NCI-H524 (cell line): ENCODE results near the gene CXCL8.
A peak's percentile ranks its signal among the peaks of the same experiment; 100 is the strongest.

Source experiments
- DNase-seq, 2 experiments: peaks; one replicate each; lab custom pipeline; 2025; lab: John Stamatoyannopoulos, UW

The CXCL8 gene

DNA sequence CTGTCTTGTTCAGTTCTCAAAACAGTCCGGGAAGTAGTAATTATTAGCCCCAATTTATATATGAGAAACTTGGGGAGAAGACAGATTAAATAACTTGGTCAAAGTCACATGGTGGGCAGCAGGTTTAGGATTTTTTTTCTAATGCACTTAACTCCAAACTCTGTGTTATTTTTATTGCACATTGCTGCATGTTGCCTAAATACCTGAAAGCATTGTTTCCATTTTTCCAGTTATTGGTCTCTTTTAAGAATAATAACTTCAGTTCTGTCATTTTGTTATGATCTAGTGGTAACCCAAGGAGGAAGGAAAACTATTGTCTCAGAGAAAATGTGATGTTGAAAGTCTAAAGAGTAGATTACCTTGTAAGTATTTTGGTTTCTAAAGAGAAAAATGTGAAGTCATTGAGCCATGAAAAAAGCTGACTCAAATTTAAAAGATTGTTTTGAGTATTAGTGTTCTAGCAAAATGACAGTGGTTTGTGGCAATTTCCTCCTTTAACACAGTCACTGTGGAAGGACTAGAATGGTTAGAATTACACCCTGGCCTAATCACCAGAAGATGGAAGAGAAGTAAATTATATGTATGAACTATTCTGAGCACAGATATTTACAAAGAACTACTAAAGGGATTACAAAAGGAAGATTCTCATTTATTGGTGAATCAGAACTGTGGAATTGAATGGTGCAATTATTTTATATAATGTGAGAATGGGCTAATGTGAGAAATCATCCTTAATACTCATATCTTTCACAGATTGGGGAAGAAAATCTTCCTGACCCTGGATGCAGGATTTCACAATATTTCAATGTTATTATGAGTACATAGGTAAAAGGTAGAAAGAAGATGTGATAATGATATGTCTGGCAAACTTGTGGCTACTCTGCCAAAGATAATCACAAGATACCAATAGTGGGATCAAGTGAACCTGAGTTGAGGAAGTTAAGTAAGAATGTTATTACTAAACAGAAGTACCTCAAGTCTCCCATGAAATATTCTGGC, 21.7 kb upstream of the CXCL8 start:
- no peak for DNase-seq

DNA sequence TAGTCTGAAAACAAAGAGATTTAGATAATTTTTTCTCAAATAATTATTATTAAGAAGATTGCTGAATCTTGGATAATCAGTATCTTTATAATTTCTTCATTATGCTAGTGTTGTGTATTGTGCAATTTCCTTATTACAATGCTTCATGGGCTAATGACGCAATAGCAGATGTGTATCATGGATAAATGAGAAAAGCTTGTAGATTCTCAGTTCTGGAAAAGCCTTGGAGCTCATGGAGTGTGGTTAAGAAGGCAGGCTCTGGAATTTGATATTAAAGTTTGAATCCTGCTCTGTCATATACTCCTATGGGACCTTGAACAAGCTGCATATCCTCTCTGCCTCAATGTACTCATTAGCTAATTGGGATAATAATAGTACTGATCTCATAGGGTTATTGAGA, 18.9 kb upstream of the CXCL8 start:
- no peak for DNase-seq

DNA sequence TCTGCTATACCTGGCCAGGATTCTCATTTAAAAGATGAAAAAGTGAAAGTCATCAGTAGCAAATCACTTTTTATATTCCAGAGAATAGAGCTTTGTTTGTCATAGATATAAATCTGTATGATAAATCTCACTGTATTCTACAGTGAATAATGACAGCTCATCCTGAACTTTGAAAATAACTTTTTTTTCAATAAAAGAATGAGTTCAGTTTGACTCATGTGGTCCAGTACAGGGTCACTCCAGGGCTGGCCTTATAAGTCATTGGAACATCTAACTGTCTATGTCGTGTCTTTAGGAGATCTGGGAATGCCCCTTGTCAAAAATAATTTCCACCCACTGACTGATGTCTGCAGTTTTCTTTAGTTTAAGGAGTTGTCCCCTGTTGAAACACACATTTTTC, 18.5 kb upstream of the CXCL8 start:
- DNase-seq, result no peak

DNA sequence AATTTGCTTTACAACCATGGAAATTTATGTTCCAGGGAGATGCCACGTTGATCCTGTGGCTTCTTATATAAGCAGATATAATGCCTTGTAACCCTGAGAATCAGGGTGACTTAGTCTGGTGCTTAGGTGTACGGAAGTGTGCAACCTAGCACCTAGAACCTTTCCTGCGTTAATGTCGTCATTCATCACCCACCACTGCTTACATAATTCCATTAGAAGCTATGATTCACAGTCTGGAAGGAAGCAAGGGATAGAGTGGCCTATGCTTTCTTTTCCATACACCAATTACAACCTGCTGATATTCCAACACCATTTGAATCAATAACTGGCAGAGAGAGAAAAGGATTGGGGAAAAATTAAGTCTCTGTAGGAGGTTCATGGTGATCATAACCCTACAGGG, 17.3 kb upstream of the CXCL8 start:
- DNase-seq, result no peak

DNA sequence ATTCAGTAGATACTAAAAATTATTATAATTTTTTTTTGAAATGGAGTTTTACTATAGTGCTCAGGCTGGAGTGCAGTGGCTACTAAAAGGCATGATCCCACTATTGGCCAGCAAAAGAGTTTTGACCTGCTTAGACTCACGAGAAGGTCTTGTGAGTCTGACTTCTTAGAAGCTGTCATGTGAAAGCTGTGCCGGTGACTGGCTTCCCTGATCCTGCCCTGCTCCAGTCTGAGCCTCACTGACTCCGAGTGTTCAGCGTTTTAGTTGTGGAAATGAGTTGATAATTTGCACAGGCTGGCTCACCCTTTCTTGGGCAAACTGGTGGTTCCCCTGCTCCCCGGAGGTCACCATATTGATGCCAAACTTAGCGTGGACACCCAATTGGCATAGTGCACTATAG, 16.4 kb upstream of the CXCL8 start:
- DNase-seq, result no peak

DNA sequence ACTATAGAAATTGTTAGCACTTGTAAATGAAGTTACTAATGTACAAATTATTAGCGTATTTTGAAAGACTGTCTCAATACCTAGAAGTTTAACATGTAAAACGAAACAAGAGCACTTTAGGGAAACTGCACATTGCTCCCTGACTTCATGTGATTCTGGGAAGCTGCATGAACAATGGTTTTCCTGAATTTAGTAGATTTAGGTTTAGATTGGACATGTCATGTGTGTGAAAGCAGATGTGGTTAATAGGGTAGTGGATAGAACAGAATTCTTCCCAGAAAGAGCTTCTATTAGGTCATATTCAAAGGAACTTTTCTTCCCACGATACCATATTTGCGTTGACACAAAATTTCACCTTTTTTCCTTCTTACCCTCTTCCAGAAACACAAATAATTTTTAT, 14.9 kb upstream of the CXCL8 start:
- DNase-seq, result no peak

DNA sequence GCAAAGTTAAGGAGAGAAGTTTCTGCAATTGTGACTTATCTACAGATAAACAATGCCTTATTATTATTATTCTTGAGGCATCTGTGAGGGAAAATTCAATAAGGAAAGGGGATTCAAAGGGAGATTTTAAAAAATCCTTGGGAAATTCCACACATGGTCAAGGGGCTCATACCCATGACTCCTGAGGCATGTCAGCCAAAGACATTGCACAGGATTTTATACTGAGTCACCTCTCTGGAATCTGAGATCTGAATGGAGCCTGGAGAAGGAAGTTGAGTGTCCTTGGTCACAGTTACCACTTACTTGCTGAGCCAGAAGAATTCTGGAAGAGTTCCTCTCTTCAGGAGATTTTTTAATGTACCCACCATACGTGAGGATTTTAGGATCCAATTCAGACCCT, 14.4 kb upstream of the CXCL8 start:
- DNase-seq, result no peak

DNA sequence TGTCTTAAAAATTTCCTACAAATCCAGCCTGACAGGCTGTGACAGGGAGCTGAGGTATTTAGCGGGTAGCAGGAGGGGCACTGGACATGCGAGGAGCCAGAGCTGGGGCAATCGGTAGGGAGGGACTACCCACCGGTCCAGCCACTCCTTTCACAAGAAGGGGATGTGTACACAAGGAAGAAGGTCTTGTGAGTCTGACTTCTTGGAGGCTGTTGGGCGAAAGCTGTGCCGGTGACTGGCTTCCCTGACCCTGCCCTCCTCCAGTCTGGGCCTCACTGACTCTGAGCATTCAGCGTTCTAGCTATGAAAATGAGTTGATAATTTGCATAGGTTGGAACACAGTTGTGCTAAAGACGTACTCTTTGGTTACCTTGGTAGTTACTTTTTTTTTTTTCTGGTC, 12.7 kb upstream of the CXCL8 start:
- no peak for DNase-seq

DNA sequence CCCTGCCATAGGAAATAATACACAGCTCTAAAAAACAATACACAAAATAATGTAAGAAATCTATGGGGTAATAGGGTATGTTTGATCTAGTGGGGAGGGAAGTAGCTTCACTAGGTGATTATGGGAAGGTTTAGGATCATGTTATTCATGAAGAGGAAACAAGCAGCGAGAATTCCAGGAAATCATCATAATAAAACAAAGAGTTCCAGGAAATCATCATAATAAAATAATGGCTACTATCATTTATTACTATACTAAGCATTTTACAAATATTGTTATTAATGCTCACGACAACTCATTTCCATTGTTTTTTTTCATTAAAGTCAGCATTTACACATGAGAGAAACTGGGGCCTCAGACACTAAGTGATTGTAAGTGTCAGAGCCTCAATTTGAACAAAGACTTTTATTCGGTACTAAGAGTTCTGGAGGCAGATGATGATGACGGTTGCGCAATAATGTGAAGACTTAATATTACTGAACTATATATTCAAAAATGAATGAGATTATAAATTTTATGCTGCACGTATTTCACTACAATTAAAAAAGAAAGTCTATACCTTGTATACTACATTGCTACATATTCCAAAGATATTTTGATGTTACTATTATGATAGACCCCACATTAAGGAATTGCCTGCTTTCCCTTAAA, 12.2 kb upstream of the CXCL8 start:
- DNase-seq, result no peak

DNA sequence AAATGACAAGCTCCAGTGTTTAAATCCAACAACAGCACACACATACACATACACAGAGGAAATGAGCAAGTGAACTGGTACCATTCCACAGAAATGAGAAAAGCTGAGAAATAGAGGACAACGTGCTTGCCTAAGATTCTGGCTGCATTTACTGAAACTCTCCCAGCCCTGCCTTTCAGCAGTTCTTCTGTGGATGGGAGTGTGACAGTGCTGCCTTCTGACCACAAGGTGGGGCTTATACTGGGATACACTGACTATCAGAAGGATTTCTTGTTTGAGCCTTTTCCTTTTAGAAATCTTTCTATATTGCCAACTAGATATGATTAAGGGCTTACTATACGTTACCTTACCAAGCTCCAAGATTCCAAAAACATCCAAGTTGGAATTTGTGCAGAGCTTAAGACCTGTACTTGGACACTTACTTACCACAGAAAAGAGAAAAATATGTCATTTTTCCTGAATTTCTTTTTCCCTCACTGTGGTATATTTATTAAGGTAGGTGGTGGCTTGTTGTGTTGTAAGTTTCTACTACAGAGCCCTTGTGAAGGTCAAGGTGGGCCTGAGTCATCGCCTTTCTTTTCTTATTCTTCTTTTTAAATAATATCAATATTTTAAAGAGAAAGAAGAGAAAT, 10.7 kb upstream of the CXCL8 start:
- DNase-seq, result peak; percentile 11 to 60

DNA sequence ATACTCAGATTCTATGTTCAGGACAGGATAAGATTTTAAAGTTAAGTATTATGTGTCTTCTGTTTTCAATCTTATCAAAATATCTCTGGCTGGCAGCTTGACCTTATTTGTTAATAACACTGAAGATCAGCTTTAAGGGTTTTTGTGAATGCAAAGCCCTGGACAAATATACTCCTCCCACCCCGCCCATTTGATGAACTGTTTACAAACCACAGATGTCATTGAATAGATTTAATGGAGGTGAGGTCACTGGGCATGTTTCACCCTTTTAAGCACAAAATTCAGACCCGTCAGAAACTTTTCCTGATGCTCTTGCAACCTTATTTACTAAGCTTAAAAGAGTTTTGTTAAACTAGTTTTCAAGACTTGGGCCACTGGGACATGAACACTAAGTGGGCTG, 10.1 kb upstream of the CXCL8 start:
- no peak for DNase-seq

DNA sequence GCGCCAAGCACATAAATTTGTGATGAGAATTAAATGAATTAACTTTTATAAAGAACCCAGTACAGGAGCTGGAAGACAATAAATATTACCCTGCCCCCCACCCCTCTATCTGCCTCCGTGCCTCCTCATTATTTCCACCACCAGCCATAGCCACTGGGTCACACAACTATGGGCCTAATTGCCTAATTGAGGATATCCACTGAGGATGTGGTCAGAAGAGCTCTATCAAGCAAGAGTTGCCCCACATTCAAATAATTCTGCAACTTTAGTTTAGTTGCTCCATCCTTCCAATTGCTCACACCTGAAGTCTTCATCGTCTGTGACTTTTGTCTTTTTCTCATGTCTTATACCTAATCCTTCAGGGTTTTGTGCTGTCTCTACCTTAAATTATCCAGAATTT, 9.5 kb upstream of the CXCL8 start:
- no peak for DNase-seq

DNA sequence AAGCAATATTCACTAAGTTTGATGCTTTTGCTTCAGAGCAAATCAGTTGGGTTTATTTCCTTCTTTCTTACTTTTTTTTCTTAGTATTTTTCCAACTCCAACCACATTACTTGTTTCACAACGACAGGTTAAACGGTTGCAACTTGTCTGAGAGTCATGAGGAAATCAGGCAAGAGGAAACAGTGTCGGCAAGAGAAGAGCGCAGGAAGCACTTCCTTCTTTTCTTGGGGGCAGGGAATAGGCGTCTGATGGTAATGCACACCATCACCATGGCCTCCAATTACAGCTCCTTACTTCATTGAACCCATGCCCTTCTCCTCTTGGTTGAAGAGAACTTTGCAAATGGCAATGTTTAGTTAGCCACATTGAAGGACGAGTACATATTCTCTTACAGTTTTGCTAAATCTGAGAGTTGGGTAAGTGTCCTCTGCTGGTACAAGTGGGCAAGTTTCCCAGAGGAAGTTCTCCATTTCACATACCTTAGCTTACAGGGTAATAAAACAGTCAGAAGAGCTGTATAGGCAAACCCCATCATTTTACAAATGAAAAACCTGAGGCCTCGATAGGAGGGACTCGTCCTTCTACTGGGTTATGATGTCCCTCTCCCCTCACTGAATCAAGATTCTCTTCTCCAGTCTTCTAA, 8.3 kb upstream of the CXCL8 start:
- DNase-seq, result no peak

DNA sequence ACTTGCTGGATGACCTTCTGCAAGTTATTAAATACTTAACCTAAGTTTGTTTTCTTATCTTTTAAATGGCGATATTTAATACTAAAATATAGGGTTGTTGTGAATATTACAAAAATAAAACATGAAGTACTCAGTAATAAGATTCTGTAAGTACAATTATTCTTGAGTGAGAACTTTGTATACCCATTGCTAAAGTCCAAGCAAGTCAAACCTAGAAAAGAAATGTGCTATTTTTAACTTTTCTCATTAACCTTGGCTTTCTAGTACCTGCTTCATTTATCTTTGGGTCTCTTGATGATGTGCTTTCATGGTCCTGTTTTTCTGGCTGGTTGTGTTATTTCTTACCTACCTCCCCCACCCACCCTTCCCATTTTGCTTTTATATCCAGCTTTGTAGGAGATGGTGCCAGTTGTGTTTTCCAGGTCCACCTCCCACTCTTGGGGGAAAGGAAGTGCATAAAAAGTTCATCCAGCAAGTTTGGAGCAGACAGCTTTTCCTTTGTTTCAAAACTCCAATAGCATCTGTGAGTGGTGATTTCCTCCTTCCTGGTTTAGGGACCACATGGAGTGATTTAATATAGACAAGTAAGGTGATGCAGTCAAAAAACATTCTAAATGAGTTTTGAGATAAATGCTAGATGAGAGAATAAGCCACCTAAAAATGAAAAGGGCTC, 7.5 kb upstream of the CXCL8 start:
- DNase-seq, result no peak

DNA sequence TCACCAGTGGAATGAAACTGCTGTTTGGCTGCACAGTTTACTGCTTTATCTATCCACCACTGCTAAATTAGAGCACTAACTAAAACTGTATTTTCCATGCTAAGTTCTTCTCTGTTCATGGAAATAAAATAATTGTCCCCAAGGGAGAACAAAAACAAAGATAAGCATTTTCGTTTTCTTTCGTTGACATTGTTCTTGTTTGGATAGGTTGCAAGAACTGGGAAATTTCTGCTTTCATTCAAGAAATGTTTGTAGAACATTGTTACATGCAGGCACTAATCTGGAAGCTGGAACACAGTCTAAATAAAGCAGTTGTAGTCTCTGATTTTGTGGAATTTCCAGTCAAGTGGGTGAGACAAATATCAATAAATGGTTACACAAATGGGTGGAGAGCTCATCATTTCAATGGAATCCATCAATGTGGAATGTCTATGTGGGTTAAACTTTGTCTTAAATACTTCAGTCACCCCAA, 5.8 kb upstream of the CXCL8 start:
- DNase-seq, result no peak

DNA sequence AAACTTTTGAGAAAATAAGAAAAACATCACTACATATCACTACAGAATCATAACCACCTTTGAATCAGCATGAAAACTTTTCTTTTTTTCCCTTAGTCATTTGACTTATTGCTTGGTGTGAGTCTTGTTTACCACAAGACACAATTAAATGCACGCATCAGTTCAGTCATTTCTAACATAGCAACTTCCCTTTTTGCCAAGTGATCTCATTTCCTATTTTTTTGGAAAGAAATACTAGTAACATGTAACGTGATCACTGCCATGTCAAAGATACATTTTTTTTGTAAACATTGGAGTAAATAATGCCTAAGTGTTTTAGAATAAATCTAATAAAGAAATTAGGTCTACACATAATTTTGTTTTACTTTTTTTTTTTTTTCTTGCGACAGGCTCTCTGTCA, 5.1 kb upstream of the CXCL8 start:
- no peak for DNase-seq

DNA sequence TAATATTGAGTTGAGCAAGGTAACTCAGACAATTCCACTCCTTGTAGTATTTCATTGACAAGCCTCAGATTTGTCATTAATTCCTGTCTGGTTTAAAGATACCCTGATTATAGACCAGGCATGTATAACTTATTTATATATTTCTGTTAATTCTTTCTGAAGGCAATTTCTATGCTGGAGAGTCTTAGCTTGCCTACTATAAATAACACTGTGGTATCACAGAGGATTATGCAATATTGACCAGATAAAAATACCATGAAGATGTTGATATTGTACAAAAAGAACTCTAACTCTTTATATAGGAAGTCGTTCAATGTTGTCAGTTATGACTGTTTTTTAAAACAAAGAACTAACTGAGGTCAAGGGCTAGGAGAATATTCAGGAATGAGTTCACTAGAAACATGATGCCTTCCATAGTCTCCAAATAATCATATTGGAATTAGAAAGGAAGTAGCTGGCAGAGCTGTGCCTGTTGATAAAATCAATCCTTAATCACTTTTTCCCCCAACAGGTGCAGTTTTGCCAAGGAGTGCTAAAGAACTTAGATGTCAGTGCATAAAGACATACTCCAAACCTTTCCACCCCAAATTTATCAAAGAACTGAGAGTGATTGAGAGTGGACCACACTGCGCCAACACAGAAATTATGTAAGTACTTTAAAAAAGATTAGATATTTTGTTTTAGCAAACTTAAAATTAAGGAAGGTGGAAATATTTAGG, 821 bp downstream of the CXCL8 start:
- no peak for DNase-seq

DNA sequence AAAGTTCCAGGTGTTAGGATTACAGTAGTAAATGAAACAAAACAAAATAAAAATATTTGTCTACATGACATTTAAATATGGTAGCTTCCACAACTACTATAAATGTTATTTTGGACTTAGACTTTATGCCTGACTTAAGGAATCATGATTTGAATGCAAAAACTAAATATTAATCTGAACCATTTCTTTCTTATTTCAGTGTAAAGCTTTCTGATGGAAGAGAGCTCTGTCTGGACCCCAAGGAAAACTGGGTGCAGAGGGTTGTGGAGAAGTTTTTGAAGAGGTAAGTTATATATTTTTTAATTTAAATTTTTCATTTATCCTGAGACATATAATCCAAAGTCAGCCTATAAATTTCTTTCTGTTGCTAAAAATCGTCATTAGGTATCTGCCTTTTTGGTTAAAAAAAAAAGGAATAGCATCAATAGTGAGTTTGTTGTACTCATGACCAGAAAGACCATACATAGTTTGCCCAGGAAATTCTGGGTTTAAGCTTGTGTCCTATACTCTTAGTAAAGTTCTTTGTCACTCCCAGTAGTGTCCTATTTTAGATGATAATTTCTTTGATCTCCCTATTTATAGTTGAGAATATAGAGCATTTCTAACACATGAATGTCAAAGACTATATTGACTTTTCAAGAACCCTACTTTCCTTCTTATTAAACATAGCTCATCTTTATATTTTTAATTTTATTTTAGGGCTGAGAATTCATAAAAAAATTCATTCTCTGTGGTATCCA, 1.6 kb downstream of the CXCL8 start:
- no peak for DNase-seq

DNA sequence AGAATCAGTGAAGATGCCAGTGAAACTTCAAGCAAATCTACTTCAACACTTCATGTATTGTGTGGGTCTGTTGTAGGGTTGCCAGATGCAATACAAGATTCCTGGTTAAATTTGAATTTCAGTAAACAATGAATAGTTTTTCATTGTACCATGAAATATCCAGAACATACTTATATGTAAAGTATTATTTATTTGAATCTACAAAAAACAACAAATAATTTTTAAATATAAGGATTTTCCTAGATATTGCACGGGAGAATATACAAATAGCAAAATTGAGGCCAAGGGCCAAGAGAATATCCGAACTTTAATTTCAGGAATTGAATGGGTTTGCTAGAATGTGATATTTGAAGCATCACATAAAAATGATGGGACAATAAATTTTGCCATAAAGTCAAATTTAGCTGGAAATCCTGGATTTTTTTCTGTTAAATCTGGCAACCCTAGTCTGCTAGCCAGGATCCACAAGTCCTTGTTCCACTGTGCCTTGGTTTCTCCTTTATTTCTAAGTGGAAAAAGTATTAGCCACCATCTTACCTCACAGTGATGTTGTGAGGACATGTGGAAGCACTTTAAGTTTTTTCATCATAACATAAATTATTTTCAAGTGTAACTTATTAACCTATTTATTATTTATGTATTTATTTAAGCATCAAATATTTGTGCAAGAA, 2.3 kb downstream of the CXCL8 start:
- no peak for DNase-seq

DNA sequence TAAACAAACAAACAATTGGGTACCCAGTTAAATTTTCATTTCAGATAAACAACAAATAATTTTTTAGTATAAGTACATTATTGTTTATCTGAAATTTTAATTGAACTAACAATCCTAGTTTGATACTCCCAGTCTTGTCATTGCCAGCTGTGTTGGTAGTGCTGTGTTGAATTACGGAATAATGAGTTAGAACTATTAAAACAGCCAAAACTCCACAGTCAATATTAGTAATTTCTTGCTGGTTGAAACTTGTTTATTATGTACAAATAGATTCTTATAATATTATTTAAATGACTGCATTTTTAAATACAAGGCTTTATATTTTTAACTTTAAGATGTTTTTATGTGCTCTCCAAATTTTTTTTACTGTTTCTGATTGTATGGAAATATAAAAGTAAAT, 2.9 kb downstream of the CXCL8 start:
- no peak for DNase-seq
